ENCODE results near the gene TMEM158. TPM values are rescaled to one million over a fixed set of nuclear protein-coding genes. Genes with fewer than 3 reads are reported as not detected.

Gene TMEM158
- total RNA-seq, 1 experiment from 2014 or later, result 0.82 TPM

DNA sequence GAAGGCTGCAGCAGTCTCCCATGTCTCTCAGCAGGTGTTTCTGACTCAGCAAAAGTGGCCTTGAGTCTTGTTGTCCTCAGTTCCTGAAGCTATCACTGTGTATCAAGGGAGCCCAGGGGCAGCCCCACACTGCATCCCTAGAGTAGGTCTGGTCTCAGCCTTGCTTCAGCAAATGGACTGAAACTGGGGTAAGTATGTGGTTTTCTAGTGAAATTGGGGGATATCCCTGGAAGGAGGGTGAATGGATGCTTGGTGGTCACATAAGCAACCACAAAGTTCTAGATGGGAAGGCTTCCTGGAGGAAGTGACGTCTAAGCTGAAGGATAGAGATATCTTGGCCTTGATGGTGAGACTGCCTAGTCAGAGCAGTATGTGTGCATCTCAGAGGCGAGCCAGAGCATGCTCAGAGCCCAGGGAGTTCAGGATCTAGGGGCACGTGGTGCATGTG, 38.4 kb downstream of the TMEM158 start:
- no TSS peak for BruUV-seq (replicated peaks)
- Mint-ChIP-seq H3K27ac (ENCODE audit: unreplicated experiment) (no peak overlapping the region), H3K4me3 (ENCODE audit: unreplicated experiment) (no peak overlapping the region), H3K9me3 (ENCODE audit: unreplicated experiment) (no peaks in the 10 kb centered on the region), H3K36me3 (ENCODE audit: insufficient read depth, unreplicated experiment) (no peaks in the 10 kb centered on the region), H3K27me3 (ENCODE audit: insufficient read depth, unreplicated experiment) (no peaks in the 10 kb centered on the region), H3K4me1 (ENCODE audit: low read depth, unreplicated experiment) (peaks cover 26% of the 10 kb centered on the region)
- intact Hi-C loops (cut with micrococcal nuclease; ENCODE audit: unreplicated experiment), result no loop called here
- Histone ChIP-seq H3K36me3 (ENCODE audit: control insufficient read depth, insufficient read depth, low read length) (no peaks in the 10 kb centered on the region), H3K4me3 (ENCODE audit: low read depth, low read length) (no peak overlapping the region), H3K9me3 (no peaks in the 10 kb centered on the region), H3K27me3 (replicated peaks; ENCODE audit: control insufficient read depth, insufficient read depth, low read length) (no peaks in the 10 kb centered on the region), H3K4me1 (peaks cover 24% of the 10 kb centered on the region)
- CTCF ChIA-PET, result no interaction called here
- no peak for TF ChIP-seq CTCF (IDR thresholded peaks at IDR 0.05; ENCODE audit: insufficient read depth in 1 of 2, low read depth in 1 of 2, low read length in 1 of 2, severe bottlenecking in 1 of 2, unreplicated experiment in 1 of 2)
- POLR2A ChIA-PET, result no interaction called here
- DNase-seq, result no peak

DNA sequence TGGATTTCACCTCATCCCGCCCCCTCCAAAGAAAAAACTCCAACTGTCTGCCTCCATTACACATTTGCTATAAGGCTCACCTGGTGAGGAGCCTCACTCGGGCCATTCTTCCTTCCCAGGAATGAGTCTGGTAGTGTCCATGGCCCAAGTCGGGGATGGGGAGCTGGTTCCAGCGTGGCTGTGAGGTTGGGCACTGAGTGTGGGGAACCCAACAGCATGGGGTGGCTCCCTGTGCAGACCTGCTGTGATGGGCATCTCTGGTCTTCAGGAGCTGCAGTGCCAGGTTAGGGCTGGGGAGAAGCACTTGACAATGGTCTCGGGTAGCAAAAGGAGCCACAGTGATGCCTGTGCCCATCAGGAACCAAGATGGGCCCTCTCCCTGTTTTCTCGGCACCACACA, 39.2 kb downstream of the TMEM158 start:
- Histone ChIP-seq H3K27me3 (replicated peaks; ENCODE audit: control insufficient read depth, insufficient read depth, low read length) (no peaks in the 10 kb centered on the region), H3K4me1 (peaks cover 16% of the 10 kb centered on the region), H3K36me3 (ENCODE audit: control insufficient read depth, insufficient read depth, low read length) (no peaks in the 10 kb centered on the region), H3K9me3 (no peaks in the 10 kb centered on the region), H3K4me3 (ENCODE audit: low read depth, low read length) (no peak overlapping the region)
- no peak for TF ChIP-seq CTCF (IDR thresholded peaks at IDR 0.05; ENCODE audit: insufficient read depth in 1 of 2, low read depth in 1 of 2, low read length in 1 of 2, severe bottlenecking in 1 of 2, unreplicated experiment in 1 of 2)
- intact Hi-C loops (cut with micrococcal nuclease; ENCODE audit: unreplicated experiment), result no loop called here
- Mint-ChIP-seq H3K36me3 (ENCODE audit: insufficient read depth, unreplicated experiment) (no peaks in the 10 kb centered on the region), H3K4me1 (ENCODE audit: low read depth, unreplicated experiment) (peaks cover 22% of the 10 kb centered on the region), H3K9me3 (ENCODE audit: unreplicated experiment) (no peaks in the 10 kb centered on the region), H3K27me3 (ENCODE audit: insufficient read depth, unreplicated experiment) (no peaks in the 10 kb centered on the region), H3K27ac (ENCODE audit: unreplicated experiment) (peak overlapping the region; percentile 26), H3K4me3 (ENCODE audit: unreplicated experiment) (no peak overlapping the region)
- DNase-seq, result no peak
- POLR2A ChIA-PET, result no interaction called here
- CTCF ChIA-PET, result no interaction called here
- no TSS peak for BruUV-seq (replicated peaks)

- Histone ChIP-seq H3K4me1 (peaks cover 12% of the 10 kb centered on the region), H3K9me3 (no peaks in the 10 kb centered on the region), H3K4me3 (ENCODE audit: low read depth, low read length) (no peak overlapping the region), H3K27me3 (replicated peaks; ENCODE audit: control insufficient read depth, insufficient read depth, low read length) (no peaks in the 10 kb centered on the region), H3K36me3 (ENCODE audit: control insufficient read depth, insufficient read depth, low read length) (no peaks in the 10 kb centered on the region)
- H3K27me3 Mint-ChIP-seq (ENCODE audit: insufficient read depth, unreplicated experiment), result no peaks in the 10 kb centered on the region
- no TSS peak for BruUV-seq (replicated peaks)
- ChIA-PET POLR2A (no interaction called here), CTCF (interaction anchor here (0.7 kb wide), 1 partner anchor 145 kb away, joined by 3 read pairs; no protein-coding TSS in a partner anchor)
- no peak overlapping the region for H3K27ac Mint-ChIP-seq (ENCODE audit: unreplicated experiment)
- no peak for TF ChIP-seq CTCF (IDR thresholded peaks at IDR 0.05; ENCODE audit: insufficient read depth in 1 of 2, low read depth in 1 of 2, low read length in 1 of 2, severe bottlenecking in 1 of 2, unreplicated experiment in 1 of 2)
- H3K4me3 Mint-ChIP-seq (ENCODE audit: unreplicated experiment), result no peak overlapping the region
- no peaks in the 10 kb centered on the region for H3K36me3 Mint-ChIP-seq (ENCODE audit: insufficient read depth, unreplicated experiment)
- H3K4me1 Mint-ChIP-seq (ENCODE audit: low read depth, unreplicated experiment), result peaks cover 16% of the 10 kb centered on the region
- no peak for DNase-seq
- intact Hi-C loops (cut with micrococcal nuclease; ENCODE audit: unreplicated experiment), result no loop called here
- H3K9me3 Mint-ChIP-seq (ENCODE audit: unreplicated experiment), result no peaks in the 10 kb centered on the region
Measured at GRCh38 chr3:45185461-45185860, 40.6 kb downstream of the TMEM158 start.
